ENCODE measurements around the gene MLLT1.

Gene MLLT1

GRCh38 chr19:6185835-6186834, 93.6 kb downstream of the MLLT1 start:
- Histone ChIP-seq H2AFZ (ENCODE audit: low read depth) (no peak overlapping the region), H3K4me1 (ENCODE audit: low read depth, poor library complexity, severe bottlenecking) (no peaks in the 10 kb centered on the region), H3K4me3 (IDR thresholded peaks at IDR 0.05; ENCODE audit: insufficient read depth, low read depth, low read length) (no peak overlapping the region), H3K27me3 (ENCODE audit: insufficient read depth, low read depth) (0 out of 2 replicates have a peak, but pooled peaks cover 3% of the 10 kb centered on the region), H3K4me2 (no peak overlapping the region), H3K79me2 (ENCODE audit: insufficient read depth, low read depth) (no peaks in the 10 kb centered on the region), H4K20me1 (ENCODE audit: insufficient read depth) (no peaks in the 10 kb centered on the region), H3K36me3 (ENCODE audit: insufficient read depth) (no peaks in the 10 kb centered on the region), H3K9ac (no peak overlapping the region), H3K27ac (no peak overlapping the region)
- no peak for TF ChIP-seq CTCF (conservative IDR thresholded peaks at IDR 0.05; ENCODE audit: low read depth, low read length)

GRCh38 chr19:6185093-6185834, 94.5 kb downstream of the MLLT1 start:
- no peaks in the 10 kb centered on the region for H3K4me1 ChIP-seq (ENCODE audit: low read depth, poor library complexity, severe bottlenecking)
- H3K79me2 ChIP-seq (ENCODE audit: insufficient read depth, low read depth) = no peaks in the 10 kb centered on the region
- H4K20me1 ChIP-seq (ENCODE audit: insufficient read depth) = no peaks in the 10 kb centered on the region
- no peak for TF ChIP-seq CTCF (conservative IDR thresholded peaks at IDR 0.05; ENCODE audit: low read depth, low read length)
- no peak overlapping the region for H2AFZ ChIP-seq (ENCODE audit: low read depth)
- H3K27ac ChIP-seq = no peak overlapping the region
- H3K27me3 ChIP-seq (ENCODE audit: insufficient read depth, low read depth) = 0 out of 2 replicates have a peak, but pooled peaks cover 3% of the 10 kb centered on the region
- H3K36me3 ChIP-seq (ENCODE audit: insufficient read depth) = no peaks in the 10 kb centered on the region
- no peak overlapping the region for H3K9ac ChIP-seq
- H3K4me2 ChIP-seq = no peak overlapping the region
- no peak overlapping the region for H3K4me3 ChIP-seq (IDR thresholded peaks at IDR 0.05; ENCODE audit: insufficient read depth, low read depth, low read length)

GRCh38 chr19:6181119-6181518, 98.7 kb downstream of the MLLT1 start:
- H3K36me3 ChIP-seq (ENCODE audit: insufficient read depth) = no peaks in the 10 kb centered on the region
- no peak for TF ChIP-seq CTCF (conservative IDR thresholded peaks at IDR 0.05; ENCODE audit: low read depth, low read length)
- H3K4me2 ChIP-seq = no peak overlapping the region
- no peaks in the 10 kb centered on the region for H4K20me1 ChIP-seq (ENCODE audit: insufficient read depth)
- H3K4me1 ChIP-seq (ENCODE audit: low read depth, poor library complexity, severe bottlenecking) = no peaks in the 10 kb centered on the region
- 0 out of 2 replicates have a peak, but pooled peaks cover 3% of the 10 kb centered on the region for H3K27me3 ChIP-seq (ENCODE audit: insufficient read depth, low read depth)
- H3K27ac ChIP-seq = no peak overlapping the region
- H2AFZ ChIP-seq (ENCODE audit: low read depth) = no peak overlapping the region
- no peak overlapping the region for H3K4me3 ChIP-seq (IDR thresholded peaks at IDR 0.05; ENCODE audit: insufficient read depth, low read depth, low read length)
- H3K9ac ChIP-seq = no peak overlapping the region
- no peaks in the 10 kb centered on the region for H3K79me2 ChIP-seq (ENCODE audit: insufficient read depth, low read depth)

GRCh38 chr19:6173190-6173589, 106.6 kb downstream of the MLLT1 start:
- H3K9ac ChIP-seq = no peak overlapping the region
- no peaks in the 10 kb centered on the region for H4K20me1 ChIP-seq (ENCODE audit: insufficient read depth)
- TF ChIP-seq CTCF (conservative IDR thresholded peaks at IDR 0.05; ENCODE audit: low read depth, low read length) = no peak
- H3K4me3 ChIP-seq (IDR thresholded peaks at IDR 0.05; ENCODE audit: insufficient read depth, low read depth, low read length) = no peak overlapping the region
- H3K27me3 ChIP-seq (ENCODE audit: insufficient read depth, low read depth) = no peaks in the 10 kb centered on the region
- H3K4me1 ChIP-seq (ENCODE audit: low read depth, poor library complexity, severe bottlenecking) = no peaks in the 10 kb centered on the region
- no peak overlapping the region for H2AFZ ChIP-seq (ENCODE audit: low read depth)
- no peak overlapping the region for H3K27ac ChIP-seq
- no peaks in the 10 kb centered on the region for H3K36me3 ChIP-seq (ENCODE audit: insufficient read depth)
- no peak overlapping the region for H3K4me2 ChIP-seq
- H3K79me2 ChIP-seq (ENCODE audit: insufficient read depth, low read depth) = no peaks in the 10 kb centered on the region
